ENCODE measurements around the gene THBS1.

GRCh38 chr15:39585389-39585841, 4.5 kb downstream of the THBS1 start:
- TF ChIP-seq CTCF (IDR thresholded peaks at IDR 0.05; ENCODE audit: insufficient read depth, low read length, poor library complexity, severe bottlenecking) = no peak
- no peak for TF ChIP-seq EZH2phosphoT487 (conservative IDR thresholded peaks at IDR 0.05; ENCODE audit: low read length)

Data from SU-DHL-6 (cell line).